Body of pancreas (tissue), 4 donors: ENCODE data around the gene POU2F2.

ENCODE experiments used
- POLR2A ChIP-seq, 3 donors: fragments of 450-650 bp; IDR thresholded peaks; one replicate each; pipeline ENCODE4 v1.6.1; 2016; ENCODE audit warnings: antibody characterized with exemption in 3 of 3, mild to moderate bottlenecking in 2 of 3
- TF ChIP-seq, protein P1 (sequence below), 7 experiments: fragments of 450-650 bp in 4 of 7; fragments of 200-600 bp in 3 of 7; sonication (generic) in 3 of 7; IDR thresholded peaks; one replicate each; pipeline ENCODE4 v1.5.1; 2016 to 2019; ENCODE audit warnings: antibody characterized with exemption in 7 of 7

DNA sequence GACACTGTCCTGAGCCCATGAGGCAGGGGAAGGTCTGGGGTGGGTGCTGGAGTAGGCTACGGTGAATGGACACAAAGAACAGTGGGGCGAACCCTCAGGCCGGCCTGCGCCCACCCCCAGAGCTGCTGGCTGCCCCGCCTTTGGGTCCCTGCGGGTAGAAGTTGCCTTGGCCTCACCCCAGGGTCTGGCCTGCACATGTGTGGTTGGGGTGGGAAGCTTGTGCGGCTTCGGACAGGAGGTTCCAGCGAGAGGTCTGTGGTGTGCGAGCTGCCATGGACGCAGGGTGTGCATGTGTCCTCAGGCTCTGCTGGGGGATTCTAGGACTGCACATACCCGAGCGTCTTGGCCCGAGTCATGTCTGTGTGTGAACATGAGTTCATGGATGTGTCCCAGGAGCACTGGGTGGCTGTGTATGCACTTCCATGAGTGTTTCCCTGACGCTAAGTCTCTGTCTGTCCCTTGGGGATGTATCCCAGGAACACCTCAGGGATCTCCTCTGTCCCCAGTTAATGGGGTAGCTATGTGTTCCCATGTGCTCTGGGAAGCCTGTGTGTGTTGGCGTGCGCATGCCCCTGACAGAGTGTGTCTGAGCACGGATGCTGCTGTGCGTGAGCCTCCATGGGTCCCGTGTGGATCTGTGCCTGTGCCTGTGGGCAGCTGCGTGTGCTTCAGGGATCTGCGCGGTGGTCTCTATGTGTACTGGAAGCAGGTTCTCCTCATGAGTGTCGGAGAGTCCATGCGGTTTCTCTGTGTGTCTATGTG is 20.8 kb upstream of the POU2F2 start:
- TF ChIP-seq, protein P1, sequence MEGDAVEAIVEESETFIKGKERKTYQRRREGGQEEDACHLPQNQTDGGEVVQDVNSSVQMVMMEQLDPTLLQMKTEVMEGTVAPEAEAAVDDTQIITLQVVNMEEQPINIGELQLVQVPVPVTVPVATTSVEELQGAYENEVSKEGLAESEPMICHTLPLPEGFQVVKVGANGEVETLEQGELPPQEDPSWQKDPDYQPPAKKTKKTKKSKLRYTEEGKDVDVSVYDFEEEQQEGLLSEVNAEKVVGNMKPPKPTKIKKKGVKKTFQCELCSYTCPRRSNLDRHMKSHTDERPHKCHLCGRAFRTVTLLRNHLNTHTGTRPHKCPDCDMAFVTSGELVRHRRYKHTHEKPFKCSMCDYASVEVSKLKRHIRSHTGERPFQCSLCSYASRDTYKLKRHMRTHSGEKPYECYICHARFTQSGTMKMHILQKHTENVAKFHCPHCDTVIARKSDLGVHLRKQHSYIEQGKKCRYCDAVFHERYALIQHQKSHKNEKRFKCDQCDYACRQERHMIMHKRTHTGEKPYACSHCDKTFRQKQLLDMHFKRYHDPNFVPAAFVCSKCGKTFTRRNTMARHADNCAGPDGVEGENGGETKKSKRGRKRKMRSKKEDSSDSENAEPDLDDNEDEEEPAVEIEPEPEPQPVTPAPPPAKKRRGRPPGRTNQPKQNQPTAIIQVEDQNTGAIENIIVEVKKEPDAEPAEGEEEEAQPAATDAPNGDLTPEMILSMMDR (IDR thresholded peaks at IDR 0.05), result no peak
- no peak for TF ChIP-seq POLR2A (IDR thresholded peaks at IDR 0.05)
